NCI-H187 treated with DMSO at 0.1 percent for 48 hours (cell line): ENCODE measurements around the gene ABL2.
"Not testable (repeated sequence)": the region's sequence is repeated elsewhere in the genome, so short reads cannot be mapped to it uniquely, and the experiment has no call there.

Experiments
- DNase-seq: peaks from one replicate; lab custom pipeline; 2025; lab: John Stamatoyannopoulos, UW

Gene ABL2

DNA sequence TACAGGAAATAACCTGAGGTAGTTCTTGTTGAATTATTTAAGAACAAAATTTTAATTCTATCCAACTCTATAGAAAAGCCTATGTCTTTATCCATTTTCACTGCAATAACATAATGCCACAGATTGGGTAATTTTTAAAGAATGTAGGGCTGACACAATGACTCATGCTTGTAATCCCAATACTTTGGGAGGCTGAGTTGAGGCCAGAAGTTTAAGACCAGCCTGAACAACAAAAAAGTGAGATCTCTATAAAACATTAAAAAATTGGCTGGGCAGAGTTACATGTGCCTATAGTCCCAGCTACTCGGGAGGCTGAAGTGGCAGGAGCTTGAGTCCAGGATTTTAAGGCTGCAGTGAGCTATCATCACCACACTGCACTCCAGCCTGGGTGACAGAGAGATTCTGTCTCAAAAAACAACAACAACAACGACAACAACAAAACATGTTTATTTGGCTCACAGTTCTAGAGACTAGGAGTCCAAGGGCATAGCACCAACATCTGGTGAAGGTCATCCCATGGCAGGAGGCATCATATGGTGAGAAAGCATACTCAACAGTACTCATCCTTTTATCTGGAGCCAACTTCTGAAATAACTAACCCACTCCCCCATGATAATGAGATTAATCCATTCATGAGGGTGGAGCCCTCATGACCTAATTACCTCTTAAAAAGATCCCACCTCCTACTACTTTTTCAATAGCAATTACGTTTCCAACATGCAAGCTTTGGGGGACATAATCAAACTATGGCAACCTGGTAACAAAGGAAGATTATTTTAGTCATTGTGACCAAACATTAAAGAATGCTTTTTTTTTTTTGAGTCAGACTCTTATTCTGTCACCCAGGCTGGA, 59.6 kb downstream of the ABL2 start:
- DNase-seq: no peak

DNA sequence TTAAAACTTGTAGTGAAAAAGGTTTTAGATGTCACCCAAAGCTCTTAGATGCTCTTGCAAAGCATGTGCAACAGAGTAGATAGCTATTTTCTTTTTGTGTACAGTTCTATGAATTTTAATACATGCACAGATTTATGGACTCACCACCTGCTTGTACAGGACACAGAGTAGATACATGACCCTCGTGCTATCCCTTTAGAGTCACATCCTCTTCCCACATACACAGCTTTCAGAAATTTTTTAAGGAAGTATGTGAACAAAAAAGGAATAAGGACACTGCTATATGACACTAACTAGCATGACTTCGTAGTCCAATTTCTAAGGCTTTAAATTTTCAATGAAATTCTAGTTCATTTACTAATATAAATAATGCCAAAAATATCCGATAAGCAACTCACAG, 60.9 kb downstream of the ABL2 start:
- DNase-seq: no peak

DNA sequence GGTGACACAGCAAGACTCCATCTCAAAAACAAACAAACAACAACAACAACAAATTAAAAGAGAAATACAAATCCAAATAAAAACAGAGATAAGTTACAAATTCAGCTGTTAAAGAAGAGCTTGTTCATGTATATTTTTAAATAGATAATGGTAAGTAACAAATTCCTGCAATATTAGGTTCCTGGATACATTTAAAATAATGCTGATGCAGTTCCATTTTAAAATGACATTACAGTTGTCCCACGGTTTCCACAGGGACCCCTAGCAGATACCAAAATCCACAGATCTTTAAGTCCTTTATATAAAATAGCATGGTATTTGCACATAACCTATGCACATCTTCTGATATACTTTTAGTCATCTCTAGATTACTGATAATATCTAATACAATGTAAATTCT, 61.5 kb downstream of the ABL2 start:
- DNase-seq: no peak

DNA sequence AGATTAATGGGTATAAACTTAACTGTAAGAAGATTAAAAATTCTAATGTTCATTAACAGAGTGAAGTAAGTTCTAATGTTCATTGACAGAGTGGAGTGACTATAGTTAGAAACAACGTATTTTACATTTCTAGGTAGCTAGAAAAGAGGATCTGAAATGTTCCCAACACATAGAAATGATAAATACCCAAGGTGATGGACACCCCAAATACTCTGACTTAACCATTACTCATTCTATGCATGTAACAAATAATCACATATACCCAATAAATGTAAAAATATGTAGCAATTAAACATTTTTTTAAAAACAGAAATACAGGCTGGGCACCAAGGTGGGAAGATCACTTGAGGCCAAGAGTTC, 62.1 kb downstream of the ABL2 start:
- no peak for DNase-seq

DNA sequence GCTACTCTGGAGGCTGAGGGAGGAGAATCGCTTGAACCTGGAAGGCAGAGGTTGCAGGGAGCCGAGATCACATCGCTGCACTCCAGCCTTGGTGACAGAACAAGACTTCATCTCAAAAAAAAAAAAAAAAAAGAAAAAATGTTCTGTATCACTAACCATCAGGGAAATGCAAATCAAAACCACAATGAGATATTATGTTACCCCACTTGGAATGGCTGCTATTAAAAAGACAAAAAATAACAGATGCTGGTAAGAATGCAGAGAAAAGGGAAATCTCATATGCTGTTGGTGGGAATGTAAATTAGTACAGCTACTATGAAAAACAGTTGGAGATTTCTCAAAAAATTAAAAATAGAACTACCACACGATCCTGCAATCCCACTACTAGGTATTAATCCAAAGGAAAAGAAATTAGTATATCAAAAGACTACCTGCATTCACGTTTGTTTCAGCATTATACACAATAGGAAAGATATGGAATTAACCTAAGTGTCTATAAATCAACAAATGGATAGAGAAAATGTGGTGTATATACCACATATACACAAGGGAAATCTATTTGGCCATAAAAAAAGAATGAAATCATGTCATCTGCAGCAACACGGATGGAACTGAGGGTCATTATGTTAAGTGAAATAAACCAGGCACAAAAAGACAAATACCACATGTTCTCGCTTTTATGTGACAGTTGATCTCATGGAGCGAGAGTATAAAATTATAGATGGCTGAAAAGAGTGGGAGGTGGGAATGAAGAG, 62.6 kb downstream of the ABL2 start:
- DNase-seq: no peak

DNA sequence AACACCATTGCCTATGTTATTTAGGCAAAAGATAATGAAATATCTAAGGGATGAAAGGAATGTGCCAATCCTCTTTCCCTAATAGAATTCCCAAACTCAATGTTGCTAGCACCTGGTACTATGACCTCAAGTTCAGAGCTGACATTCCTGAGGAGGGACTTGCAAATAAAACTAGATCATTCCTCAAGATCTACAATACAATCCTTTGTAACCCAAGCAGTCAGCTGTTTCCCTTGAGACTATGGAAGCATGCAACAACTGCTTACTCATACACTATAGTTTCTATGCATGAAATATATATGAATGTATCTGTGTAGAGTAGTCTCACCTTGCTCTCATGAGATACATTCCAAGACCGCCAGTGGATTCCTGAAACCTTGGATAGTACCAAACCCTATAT, 65.0 kb downstream of the ABL2 start:
- no peak for DNase-seq

DNA sequence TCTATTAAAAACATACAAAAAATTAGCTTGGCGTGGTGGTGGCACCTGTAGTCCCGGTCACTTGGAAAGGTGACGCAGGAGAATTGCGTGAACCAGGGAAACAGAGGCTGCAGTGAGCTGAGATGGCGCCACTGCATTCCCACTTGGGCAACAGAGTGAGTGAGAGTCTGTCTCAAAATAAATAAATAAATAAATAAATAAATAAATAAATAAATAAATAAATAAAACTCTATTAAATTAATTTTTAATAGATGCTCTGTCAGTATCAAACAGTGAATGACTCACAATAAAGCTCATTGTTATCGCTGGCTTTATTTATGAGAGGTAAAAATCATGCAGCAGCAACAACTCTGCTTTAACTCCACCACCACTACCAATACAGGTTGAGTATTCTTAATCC, 72.8 kb downstream of the ABL2 start:
- no peak for DNase-seq

DNA sequence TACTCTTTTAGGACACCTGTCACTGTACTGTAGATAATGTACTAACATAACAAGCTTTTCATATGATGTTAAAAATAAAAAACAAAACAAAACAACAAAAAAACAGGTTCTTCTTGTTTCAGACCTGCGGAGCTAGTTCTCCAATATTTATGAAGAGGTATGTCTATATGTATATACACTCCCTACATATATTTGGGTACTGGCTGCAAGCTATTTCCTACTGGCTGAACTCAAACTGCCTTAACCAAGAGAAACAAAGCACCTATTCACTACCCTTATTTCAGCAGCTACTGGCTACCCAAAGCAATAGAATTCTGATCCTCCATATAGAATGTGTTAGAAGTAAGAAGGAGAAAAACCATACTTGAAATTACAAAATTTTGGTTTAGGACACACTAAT, 73.5 kb downstream of the ABL2 start:
- DNase-seq: no peak

DNA sequence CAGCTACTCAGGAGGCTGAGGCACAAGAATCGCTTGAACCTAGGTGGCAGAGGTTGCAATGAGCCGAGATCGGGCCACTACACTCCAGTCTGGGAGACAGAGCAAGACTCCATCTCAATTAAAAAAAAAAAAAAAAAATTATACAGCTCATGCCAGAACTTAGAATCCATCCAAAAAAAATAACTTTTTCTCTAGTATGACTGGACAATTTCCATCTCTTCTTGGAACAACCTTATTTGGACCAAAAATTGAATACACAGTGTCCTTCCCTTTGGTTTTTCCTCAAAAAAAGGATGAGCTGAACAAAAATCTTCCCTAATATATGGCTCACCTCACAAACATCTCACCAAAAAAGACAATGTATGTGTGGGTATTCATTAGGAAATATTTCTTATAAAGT, 73.9 kb downstream of the ABL2 start:
- no peak for DNase-seq

DNA sequence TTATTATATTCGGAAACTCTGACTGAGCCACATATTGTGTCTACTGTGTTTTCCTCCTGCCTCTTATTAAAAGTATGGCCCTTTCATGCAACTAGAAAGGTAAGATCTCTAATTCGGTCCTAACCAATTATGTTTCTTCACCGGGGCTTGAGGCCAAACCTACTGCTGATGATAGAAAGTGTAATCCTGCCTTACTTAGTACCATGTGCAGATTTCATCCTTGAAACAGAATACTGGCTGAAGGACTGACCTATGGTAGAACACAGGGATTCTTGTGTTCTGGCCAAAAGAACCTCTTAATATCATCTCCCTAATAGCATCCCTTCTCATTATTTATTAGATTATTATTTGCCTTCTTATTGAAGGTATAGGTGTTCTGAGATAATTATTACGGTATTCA, 75.0 kb downstream of the ABL2 start:
- DNase-seq: no peak

DNA sequence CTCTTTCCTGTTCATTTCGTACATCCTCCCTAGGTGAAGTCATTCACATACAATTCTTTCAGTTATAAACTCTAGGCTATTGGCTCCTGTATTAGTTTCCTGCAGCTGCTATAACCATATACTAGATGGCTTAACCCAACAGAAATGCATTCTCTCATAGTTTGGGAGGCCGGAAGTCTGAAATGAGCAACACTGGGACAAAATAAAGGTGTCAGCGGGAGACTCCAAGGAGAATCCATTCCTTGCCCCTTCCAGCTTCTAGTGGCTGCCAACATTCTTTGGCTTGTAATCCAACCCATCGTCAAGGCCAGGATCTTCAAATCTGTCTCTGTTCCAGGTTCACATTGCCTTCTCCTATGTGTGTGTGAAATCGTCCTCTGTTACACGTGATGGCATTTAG, 76.3 kb downstream of the ABL2 start:
- no peak for DNase-seq

DNA sequence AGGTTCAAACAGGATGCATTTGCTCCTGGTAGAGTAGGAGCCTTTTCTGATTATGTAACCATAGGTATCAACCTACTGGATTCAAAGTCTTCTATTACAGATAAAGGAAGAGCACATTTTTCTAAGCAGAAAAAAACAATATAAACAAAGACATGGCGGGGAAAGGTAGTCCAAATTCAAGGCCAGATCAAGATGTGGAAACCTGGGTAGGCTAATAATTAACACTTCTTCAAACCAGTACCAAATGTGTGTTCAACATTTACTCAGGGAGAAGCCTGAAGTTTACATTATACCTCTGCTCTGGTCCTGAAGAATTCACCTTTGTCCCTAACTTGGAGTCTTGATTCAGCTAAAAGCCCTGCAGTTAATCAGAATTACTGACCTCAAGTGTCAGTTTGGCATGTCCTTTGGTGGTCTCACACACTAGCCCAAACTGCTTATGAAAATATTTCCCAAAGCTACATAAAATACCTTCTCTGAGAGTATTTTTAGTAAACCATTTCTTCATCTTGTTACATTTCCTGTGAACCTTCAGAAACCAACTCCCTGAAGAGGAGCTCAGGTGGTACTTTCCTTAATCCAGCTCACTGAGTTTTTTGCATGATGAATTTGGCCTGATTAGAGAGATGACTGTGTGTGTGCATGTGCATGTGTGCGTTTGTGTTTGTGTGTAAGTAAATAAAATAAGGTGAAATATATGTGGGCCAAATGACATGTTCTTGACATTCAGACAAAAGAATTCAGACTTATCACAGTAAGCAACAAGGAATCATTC, 77.4 kb downstream of the ABL2 start:
- DNase-seq: no peak

DNA sequence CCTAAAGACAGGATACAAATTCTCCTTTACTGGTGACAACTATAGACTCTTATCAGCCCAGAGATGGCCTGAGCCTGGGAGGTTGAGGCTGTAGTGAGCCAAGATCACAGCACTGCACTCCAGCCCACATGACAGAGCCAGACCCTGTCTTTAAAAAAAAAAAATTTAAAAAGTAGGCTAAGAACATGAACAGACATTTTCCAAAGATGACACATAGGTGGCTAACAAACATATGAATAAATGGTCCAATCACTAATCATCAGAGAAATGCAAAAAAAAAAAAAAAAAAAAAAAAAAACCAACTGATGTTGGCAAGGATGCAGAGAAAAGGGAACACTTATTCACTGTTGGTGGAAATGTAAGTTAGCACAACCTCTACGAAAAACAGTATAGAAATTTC, 82.6 kb downstream of the ABL2 start:
- no peak for DNase-seq

DNA sequence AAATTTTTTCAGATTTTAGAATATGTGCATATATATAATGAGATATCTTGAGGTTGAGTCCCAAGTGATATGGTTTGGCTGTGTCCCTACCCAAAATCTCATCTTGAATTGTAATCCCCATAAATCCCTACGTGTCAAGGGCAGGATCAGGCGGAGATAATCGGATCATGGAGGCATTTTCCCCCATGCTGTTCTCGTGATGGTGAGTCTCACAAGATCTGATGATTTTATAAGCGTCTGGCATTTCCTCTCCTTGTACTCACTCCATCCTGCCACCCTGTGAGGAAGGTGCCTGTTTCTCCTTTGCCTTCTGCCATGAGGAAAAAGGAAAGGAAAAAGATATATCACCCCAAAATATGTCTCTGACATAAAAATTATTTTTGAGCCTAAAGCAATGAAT, 83.0 kb downstream of the ABL2 start:
- no peak for DNase-seq

DNA sequence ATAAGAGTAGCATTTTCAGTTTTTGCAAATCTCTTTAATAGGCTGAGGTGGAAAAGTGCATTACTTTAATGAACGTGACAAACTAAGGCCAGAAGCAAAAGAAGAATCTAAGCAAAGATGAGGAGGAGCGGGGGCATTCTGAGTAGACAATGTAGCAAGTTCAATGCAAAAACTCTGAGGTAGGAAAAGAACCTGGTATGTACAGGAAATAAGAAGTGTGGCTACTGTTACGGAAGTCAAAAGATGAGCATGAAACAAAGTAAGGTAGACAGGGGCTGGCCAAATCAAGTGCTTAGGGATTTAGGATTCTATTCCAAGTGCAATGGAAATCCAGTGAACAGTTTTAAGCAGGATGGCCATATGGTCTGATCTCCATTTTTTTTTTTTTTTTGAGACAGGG, 84.0 kb downstream of the ABL2 start:
- DNase-seq: no peak

DNA sequence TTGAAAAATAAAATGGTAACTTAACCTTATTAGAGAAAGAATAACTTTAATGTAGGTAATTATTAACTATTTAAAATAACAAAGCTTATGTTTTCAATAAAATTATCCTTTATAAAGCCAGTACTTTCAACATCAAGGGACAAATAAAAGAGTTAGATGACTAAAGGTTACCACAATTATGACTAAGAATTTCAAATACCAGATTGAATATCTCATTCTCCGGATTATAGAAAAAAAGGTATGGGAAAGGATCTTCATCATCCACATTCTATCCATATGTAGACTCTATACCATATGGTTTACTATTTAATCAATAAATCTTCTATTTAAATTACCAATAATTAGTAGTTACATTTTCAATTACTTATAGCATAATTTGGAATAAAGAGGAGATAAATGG, 84.9 kb downstream of the ABL2 start:
- no peak for DNase-seq

DNA sequence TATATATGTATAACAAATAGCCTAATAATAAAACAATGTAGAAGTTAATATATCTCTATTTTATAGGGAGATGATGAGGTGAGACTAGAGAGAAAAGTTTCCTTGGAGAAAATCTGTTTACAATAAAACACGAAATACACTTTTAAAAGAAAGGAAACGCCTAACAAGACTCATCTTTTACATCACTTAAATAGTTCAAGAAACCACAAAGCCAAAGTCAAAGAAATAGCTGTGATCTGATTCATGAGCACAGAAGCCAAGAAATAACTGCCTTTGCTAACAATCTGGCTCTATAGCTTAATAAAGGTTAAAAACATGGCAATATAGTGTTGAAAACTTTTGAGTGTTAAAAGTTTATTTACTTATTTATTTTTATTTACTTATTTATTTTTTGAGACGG, 86.2 kb downstream of the ABL2 start:
- no peak for DNase-seq

DNA sequence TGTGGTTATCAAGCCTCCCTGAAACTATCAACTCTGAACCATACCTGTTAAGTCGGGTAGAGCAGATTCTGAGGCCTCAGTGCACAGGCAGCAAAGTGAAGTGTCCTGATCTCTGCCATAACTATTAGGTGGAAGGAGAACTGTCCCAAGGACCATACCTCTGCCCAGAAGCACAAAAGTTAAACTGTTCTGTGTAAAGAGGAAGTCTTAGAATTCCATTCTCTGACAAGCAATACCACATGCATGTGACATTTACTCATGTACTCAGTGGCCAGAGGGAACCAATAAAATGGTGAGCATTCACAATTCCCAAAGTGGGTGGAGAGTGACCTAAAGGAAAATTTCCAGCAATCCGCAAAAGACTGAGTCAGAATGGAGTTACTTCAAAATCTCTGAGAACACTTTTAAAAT, 86.6 kb downstream of the ABL2 start:
- DNase-seq: no peak

DNA sequence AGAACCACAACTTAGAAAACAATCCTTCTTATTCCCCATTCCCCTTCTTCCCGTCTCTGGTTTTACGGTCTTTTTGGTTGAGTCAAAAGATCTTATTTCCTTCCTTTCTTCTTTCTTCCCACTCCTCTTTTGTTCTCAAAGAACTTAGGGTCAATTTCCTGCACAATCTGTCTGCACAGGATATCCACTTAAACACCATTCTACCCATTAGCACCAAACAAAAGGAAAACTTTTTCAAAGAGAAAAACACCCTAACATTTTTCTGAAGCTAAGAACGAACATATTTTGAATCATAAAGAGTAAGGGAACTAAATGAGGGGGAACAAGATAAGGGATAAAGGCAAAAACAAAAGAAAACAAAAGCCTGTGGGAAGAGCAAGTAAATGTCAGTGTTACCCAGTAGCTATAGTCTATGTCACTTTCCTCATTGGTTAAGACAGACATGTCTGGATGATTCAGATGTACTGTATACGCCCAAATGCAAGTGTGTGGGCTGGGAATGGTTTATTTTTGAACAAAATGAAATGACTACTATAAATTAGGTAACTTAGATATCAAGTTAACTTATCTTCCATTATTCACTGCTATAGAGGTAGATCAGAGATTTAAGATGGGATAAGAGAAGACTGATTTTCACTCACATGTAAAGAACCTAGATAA, 87.8 kb downstream of the ABL2 start:
- no peak for DNase-seq

DNA sequence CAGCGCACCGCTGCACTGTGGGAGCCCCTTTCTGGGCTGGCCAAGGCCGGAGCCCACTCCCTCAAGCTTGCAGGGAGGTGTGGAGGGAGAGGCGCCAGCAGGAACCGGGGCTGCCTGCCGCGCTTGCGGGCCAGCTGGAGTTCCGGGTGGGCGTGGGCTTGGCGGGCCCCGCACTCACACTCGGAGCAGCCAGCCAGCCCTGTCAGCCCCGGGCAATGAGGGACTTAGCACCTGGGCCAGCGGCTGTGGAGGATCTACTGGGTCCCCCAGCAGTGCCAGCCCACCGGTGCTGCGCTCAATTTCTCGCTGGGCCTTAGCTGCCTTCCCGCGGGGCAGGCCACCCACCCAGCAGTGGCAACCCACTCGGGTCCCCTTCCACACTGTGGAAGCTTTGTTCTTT, 90.7 kb downstream of the ABL2 start:
- DNase-seq: not testable (repeated sequence)

DNA sequence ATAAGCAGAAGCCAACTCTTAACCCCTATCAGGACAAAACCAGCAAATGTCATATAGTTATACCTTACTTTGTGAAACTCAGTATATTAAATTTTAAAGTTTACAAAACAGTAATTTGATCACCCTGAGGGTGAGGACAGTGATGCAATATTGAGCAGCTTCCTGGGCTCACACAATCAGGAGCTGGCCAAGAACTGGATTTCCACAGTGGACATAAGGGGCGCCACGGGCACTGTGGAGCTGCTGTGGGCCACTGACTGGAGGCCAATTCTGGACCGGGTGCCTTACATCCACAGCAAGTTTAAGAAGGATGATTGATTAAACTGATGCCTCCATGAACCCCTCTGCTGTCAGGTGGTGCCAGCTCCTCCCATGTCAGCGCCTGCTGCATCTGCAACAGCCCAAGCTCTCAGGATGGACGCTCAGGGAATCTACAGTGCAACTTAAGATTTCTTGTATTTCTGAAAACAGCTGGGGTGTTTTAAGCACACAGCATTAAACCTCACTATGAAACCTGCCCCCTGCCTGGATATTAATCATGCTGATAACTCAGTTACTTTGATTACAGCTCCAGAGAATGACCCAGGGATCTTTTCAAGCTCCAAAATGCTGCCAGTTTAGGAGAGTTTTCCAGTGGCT, 91.7 kb downstream of the ABL2 start:
- no peak for DNase-seq

DNA sequence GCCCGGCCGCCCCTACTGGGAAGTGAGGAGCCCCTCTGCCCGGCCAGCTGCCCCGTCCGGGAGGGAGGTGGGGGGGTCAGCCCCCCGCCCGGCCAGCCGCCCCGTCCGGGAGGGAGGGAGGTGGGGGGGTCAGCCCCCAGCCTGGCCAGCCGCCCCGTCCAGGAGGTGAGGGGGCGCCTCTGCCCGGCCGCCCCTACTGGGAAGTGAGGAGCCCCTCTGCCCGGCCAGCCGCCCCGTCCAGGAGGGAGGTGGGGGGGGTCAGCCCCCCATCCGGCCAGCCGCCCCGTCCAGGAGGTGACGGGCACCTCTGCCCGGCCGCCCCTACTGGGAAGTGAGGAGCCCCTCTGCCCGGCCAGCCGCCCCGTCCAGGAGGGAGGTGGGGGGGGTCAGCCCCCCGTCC, 93.8 kb downstream of the ABL2 start:
- DNase-seq: not testable (repeated sequence)
